Esophagus muscularis mucosa (tissue), 4 donors: ENCODE results near the gene SLCO4A1. TPM values are rescaled to one million over a fixed set of nuclear protein-coding genes. Genes with fewer than 3 reads are reported as not detected.

Source experiments
- DNase-seq: peaks from one replicate; pipeline ENCODE4 v3.0.0-alpha.2; 2017; ENCODE audit errors: extremely low spot score
- H3K27ac ChIP-seq, 4 donors: fragments of 200-600 bp; sonication (generic); replicated peaks in 1 of 4; 1 replicate in 3 of 4; 2 replicates in 1 of 4; pipeline ENCODE4 v1.5.1; 2016 to 2019; ENCODE audit warnings: mild to moderate bottlenecking in 1 of 4
- H3K27me3 ChIP-seq, 4 donors: fragments of 200-600 bp; sonication (generic); one replicate each; pipeline versions ENCODE4 v1.5.1 to v1.6.0; 2016 to 2019
- H3K36me3 ChIP-seq, 4 donors: fragments of 200-600 bp; sonication (generic); one replicate each; pipeline ENCODE4 v1.5.1; 2016 to 2019
- H3K4me1 ChIP-seq, 4 donors: fragments of 200-600 bp; sonication (generic); one replicate each; pipeline ENCODE4 v1.5.1; 2016 to 2019
- H3K4me3 ChIP-seq, 4 donors: fragments of 200-600 bp; sonication (generic); 1 replicate in 2 of 4; 2 replicates in 2 of 4; pipeline ENCODE4 v1.5.1; 2016 to 2019; ENCODE audit warnings: mild to moderate bottlenecking in 4 of 4, moderate library complexity in 1 of 4
- H3K9me3 ChIP-seq, 4 donors: fragments of 200-600 bp; sonication (generic); 1 replicate in 3 of 4; 2 replicates in 1 of 4; pipeline ENCODE4 v1.5.1; 2016 to 2019
- EP300 ChIP-seq: sonication (generic); formaldehyde crosslinking; IDR thresholded peaks from one replicate; pipeline ENCODE4 v1.6.1; 2017; ENCODE audit warnings: antibody characterized with exemption
- POLR2A ChIP-seq: fragments of 450-650 bp; IDR thresholded peaks from one replicate; pipeline ENCODE4 v1.6.1; 2017; ENCODE audit warnings: antibody characterized with exemption, moderate library complexity, mild to moderate bottlenecking, low read depth
- POLR2AphosphoS5 ChIP-seq, 2 donors: sonication (generic); formaldehyde crosslinking; IDR thresholded peaks; one replicate each; pipeline ENCODE4 v1.6.1; 2017; ENCODE audit warnings: antibody characterized with exemption in 2 of 2
- WGBS: methylation state at CpG from one replicate; pipeline ENCODE4 v1.1.5; 2018; 5-methylcytosine and 5-hydroxymethylcytosine counted together
- intact Hi-C: fragments of 100-400 bp; cut with DNase I; formaldehyde crosslinking; loops from one replicate; pipeline ENCODE4 v1.15.1; 2023
- total RNA-seq, 4 donors: library from RNA; depleted of rRNA; stranded (reverse); fragments of >200 nt; gene quantifications; one replicate each; pipeline versions ENCODE4 v1.1.0 to v1.2.1, GENCODE V29; 2016
- TF ChIP-seq, protein P1 (sequence below), 3 experiments: fragments of 200-600 bp in 2 of 3; fragments of 450-650 bp in 1 of 3; sonication (generic) in 2 of 3; IDR thresholded peaks; one replicate each; pipeline ENCODE4 v1.5.1; 2017 to 2019; ENCODE audit warnings: antibody characterized with exemption in 3 of 3, mild to moderate bottlenecking in 2 of 3, moderate library complexity in 1 of 3

Gene SLCO4A1
- total RNA-seq, 4 donors from 2014 or later, result 10.0 to 42.4 (median 30.1) TPM

DNA sequence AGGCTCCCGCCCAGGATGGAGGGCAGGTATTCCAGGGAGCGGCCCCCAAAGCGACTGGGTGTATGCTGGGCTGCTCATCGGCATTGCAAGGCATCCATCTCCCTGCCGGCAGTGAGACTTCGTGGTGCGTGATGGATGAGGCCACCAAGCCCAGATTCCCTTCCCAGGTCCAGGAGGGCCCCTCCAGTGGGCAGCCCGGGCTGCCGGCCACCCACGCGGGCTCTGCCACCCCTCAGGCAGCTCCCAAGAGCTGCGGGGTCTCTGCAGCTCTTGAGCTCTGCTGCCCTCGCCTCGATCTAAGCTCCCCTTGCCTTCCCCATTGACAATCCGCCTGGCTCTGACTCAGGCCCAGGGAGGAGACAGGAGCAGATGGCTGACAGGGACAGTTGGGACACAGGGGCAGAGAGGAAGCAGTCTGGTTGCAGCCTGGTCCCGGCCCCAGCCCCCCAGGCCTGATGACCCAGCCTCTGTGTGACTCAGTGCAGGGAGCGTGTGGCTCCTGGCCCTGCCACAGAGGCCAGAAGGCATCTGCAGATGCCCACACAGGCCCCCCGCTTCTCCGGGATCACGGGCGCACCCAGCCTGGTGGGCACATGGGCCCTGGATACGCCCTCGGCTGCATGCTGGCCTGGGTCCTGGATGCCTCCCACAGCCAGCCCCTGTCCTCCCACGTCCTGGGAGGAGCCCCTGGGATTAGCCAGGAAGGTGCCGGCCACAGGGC, 33.0 kb downstream of the SLCO4A1 start:
- no peak for DNase-seq
- intact Hi-C loops, result no loop called here
- no peaks in the 10 kb centered on the region for H3K4me1 ChIP-seq
- H3K36me3 ChIP-seq, result peaks cover 0 to 25% (median 0%) of the 10 kb centered on the region in 4 donors
- H3K27ac ChIP-seq, result no peak overlapping the region
- 65% methylated on average over 9 of the region's 25 CpGs for WGBS
- TF ChIP-seq POLR2AphosphoS5 (IDR thresholded peaks at IDR 0.05), result no peak
- TF ChIP-seq, protein P1, sequence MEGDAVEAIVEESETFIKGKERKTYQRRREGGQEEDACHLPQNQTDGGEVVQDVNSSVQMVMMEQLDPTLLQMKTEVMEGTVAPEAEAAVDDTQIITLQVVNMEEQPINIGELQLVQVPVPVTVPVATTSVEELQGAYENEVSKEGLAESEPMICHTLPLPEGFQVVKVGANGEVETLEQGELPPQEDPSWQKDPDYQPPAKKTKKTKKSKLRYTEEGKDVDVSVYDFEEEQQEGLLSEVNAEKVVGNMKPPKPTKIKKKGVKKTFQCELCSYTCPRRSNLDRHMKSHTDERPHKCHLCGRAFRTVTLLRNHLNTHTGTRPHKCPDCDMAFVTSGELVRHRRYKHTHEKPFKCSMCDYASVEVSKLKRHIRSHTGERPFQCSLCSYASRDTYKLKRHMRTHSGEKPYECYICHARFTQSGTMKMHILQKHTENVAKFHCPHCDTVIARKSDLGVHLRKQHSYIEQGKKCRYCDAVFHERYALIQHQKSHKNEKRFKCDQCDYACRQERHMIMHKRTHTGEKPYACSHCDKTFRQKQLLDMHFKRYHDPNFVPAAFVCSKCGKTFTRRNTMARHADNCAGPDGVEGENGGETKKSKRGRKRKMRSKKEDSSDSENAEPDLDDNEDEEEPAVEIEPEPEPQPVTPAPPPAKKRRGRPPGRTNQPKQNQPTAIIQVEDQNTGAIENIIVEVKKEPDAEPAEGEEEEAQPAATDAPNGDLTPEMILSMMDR (IDR thresholded peaks at IDR 0.05), result no peak
- peaks cover 0 to 8% (median 6%) of the 10 kb centered on the region in 4 donors for H3K9me3 ChIP-seq
- peaks cover 0 to 41% (median 8%) of the 10 kb centered on the region in 4 donors for H3K27me3 ChIP-seq
- H3K4me3 ChIP-seq, result no peak overlapping the region

DNA sequence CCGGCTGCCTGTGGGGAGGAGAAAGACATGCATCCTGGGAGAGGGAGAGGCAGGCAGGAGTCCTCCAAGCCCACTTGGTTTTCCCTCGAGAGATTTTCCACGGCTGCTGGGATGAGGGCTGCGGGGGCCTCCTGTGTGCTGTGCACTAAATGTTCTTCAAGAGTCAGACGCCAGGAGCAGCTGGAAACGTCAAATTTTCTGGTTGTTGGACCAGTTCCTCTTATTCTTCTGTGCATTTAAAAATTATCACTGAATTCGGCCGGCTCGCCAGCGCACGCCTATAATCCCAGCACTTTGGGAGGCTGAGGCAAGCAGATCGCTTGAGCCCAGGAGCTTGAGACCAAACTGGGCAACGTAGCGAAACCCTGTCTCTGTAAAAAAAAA, 33.6 kb downstream of the SLCO4A1 start:
- intact Hi-C loops, result no loop called here
- TF ChIP-seq, protein P1 (IDR thresholded peaks at IDR 0.05), result no peak
- TF ChIP-seq POLR2AphosphoS5 (IDR thresholded peaks at IDR 0.05), result no peak
- TF ChIP-seq POLR2A, result no peak
- no peak for TF ChIP-seq EP300
- DNase-seq, result no peak
- H3K9me3 ChIP-seq, result peaks cover 0 to 12% (median 10%) of the 10 kb centered on the region in 4 donors
- peaks cover 0 to 19% (median 0%) of the 10 kb centered on the region in 4 donors for H3K36me3 ChIP-seq
- no peaks in the 10 kb centered on the region for H3K4me1 ChIP-seq
- 60% methylated on average over 14 of the region's 14 CpGs for WGBS
- peaks cover 0 to 47% (median 8%) of the 10 kb centered on the region in 4 donors for H3K27me3 ChIP-seq
- H3K4me3 ChIP-seq, result no peak overlapping the region
- no peak overlapping the region for H3K27ac ChIP-seq

DNA sequence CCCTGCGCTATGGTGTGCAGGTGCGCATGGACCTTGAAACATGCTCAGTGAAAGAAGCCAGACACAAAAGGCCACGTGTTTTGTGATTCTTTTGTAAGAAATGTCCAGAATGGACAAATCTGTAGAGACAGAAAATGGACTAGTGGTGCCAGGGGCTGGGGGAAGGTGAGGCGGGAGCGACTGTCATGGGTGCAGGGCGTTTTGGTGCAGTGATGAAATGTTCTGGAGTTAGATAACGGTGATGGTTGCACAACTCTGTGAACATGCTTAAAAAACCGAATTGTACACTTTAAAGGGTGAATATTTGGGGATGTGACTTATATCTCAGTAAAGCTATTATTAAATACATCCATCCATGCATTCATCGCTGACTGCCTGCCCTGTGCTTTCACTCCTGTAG, 34.7 kb downstream of the SLCO4A1 start:
- TF ChIP-seq, protein P1 (IDR thresholded peaks at IDR 0.05), result no peak
- TF ChIP-seq EP300, result no peak
- no peak for TF ChIP-seq POLR2A
- TF ChIP-seq POLR2AphosphoS5 (IDR thresholded peaks at IDR 0.05), result no peak
- H3K36me3 ChIP-seq, result peaks cover 0 to 9% (median 0%) of the 10 kb centered on the region in 4 donors
- no peak overlapping the region for H3K27ac ChIP-seq
- 79% methylated on average over 9 of the region's 9 CpGs for WGBS
- no peaks in the 10 kb centered on the region for H3K4me1 ChIP-seq
- DNase-seq, result no peak
- H3K9me3 ChIP-seq, result peaks cover 0 to 12% (median 10%) of the 10 kb centered on the region in 4 donors
- intact Hi-C loops, result no loop called here
- no peak overlapping the region for H3K4me3 ChIP-seq
- H3K27me3 ChIP-seq, result peaks cover 0 to 58% (median 8%) of the 10 kb centered on the region in 4 donors

DNA sequence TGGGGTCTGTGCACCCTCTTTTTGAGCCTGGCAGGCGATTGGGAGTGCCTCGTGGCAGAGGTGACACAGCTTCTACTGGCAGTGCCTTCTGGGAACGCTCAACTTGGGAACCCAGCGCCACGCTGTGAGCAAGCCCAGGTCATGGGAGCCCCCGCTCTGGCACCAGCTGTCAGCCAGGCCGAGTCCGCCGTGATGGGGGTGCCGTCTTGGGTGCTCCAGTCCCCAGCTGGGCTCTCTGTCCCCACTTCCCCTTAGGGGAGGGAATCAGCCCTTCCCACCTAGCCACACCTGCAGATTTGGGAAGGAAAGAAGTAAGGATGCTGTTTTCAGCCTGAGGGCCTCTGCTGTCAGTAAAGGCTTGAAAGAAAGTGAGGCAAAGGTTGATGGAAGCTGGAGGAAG, 35.4 kb downstream of the SLCO4A1 start:
- WGBS, result 89% methylated on average over 5 of the region's 10 CpGs
- Histone ChIP-seq H3K36me3 (peaks cover 0 to 2% (median 0%) of the 10 kb centered on the region in 4 donors), H3K27me3 (peaks cover 0 to 65% (median 9%) of the 10 kb centered on the region in 4 donors), H3K4me1 (no peaks in the 10 kb centered on the region), H3K9me3 (peaks cover 0 to 12% (median 10%) of the 10 kb centered on the region in 4 donors), H3K4me3 (no peak overlapping the region), H3K27ac (no peak overlapping the region)
- TF ChIP-seq, protein P1 (IDR thresholded peaks at IDR 0.05), result no peak
- TF ChIP-seq EP300, result no peak
- no peak for TF ChIP-seq POLR2A
- no peak for TF ChIP-seq POLR2AphosphoS5 (IDR thresholded peaks at IDR 0.05)
- DNase-seq, result no peak
- intact Hi-C loops, result no loop called here

DNA sequence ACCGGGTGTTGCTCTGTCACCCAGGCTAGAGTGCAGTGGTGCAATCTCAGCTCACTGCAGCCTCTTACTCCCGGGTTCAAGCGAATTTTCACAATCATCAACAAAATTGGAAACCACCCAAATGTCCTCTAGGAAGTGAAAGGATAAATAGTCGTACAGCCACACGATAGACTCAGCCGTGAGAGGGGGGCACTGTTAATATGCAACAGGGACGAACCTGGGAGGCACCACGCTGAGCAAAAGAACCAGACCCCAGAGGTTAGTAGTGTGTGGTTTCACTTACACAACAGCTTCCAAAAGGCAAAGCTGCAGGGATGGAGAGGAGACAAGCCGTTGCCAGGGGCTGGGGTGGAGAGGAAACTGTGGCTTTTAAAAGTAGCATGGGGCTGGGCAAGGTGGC, 36.2 kb downstream of the SLCO4A1 start:
- H3K4me1 ChIP-seq, result no peaks in the 10 kb centered on the region
- no peak overlapping the region for H3K4me3 ChIP-seq
- 44% methylated on average over 8 of the region's 9 CpGs for WGBS
- TF ChIP-seq POLR2AphosphoS5 (IDR thresholded peaks at IDR 0.05) (no peak), EP300 (no peak), POLR2A (no peak)
- TF ChIP-seq, protein P1 (IDR thresholded peaks at IDR 0.05), result no peak
- H3K27me3 ChIP-seq, result peaks cover 0 to 71% (median 9%) of the 10 kb centered on the region in 4 donors
- DNase-seq, result no peak
- no peaks in the 10 kb centered on the region for H3K36me3 ChIP-seq
- H3K27ac ChIP-seq, result no peak overlapping the region
- intact Hi-C loops, result no loop called here
- peaks cover 0 to 12% (median 10%) of the 10 kb centered on the region in 4 donors for H3K9me3 ChIP-seq
